NCI-H774 (cell line): ENCODE measurements around the gene RNF5.
A peak's percentile ranks its signal among the peaks of the same experiment; 100 is the strongest.
"Not testable (repeated sequence)": the region's sequence is repeated elsewhere in the genome, so short reads cannot be mapped to it uniquely, and the experiment has no call there.

Experiments used
- DNase-seq: peaks from one replicate; lab custom pipeline; 2025; lab: John Stamatoyannopoulos, UW

Gene RNF5

GRCh38 chr6:32189742-32190053 is 11.5 kb downstream of the RNF5 start:
- DNase-seq: no peak

DNA sequence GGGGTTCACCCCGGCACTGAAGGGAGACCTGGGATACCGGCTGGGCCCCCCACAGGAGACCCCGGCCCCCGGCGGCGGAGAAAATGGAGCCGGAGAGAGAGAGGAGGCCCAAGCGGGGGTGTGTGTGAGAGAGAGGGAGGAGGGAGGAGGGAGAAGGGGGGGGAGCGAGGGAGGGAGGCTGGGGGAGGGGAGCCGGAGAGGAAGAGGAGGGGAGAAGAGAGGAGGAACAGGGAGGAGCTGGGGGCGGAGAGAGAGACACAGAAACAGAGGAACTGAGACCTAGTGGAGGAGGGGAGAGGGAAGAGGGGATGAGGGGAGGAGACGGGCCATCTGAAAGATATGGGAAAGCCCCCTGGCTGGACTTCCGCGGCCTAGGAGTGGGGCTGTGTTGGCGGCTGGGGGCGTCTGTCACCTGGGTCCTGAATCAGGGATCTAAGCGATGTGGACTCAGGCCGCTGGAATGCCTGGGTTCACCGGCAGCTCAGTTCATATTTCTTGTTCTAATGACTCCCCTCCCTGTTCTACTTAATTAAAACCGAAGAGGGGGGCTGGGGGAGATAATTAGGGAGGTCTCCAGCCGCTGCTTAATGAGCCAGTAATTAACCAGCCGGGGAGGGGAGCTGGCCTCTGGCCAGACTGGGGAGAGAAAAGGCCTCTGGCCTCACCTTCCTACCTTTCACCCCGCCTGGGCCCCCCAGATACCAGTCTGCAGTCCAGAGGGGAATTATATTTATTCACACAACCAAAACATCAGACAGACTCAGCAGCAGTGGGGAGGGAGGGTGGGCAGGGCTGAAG is 12.0 kb downstream of the RNF5 start, which contains the start of gene PBX2:
TSS of gene PBX2 (minus strand) at position 149 of the 798 bp plus-strand sequence. CDS start 287 bp downstream, outside the sequence.
- DNase-seq: peak; percentile 45

- no peak for DNase-seq
These were observed 12.9 kb downstream of the RNF5 start for GRCh38 chr6:32190911-32191677.

DNA sequence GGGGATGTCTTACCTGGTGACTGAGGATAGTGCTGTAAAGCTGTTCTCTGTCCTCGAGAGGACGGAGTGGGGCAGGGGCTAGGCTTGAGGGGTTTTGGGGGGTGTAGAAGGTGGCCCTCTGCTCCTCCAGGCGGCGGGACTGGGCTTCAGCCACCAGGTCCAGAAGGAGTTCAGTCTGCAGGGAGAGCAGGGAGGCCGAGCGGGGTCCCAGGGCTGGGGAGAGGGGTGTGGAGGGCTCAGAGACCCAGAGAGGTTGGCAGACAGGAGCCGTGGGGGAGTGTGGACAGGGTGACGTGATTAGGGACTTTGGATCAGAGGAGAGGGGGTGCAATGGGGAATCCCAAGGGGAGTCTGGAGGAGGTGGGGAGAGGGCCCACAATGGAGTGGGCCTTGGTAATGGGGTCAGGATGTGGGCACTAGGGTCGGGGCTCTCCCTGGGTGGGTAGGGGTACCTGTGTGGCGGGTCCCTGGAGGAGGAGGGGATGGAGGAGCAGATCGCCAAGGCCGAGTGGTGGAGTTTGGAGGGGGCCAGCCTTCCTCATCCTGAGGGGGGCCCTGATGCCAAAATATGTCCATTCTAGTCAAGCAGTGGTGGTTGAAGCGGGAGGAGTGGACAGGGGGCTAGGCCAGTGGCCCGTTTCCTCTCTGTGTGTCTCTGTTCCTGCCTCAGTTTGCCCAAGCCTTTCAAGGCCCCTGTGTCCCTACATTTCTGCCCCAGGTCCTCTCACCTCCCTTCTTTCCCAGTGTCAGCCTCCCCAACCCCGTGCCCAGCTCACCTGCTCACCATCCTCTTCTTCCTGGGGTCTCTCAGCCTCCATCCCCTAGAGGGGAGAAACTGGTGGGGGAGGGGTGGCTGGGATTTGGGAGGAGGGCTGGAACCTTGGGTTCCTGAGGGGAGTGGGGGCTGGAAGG is 13.7 kb downstream of the RNF5 start:
- no peak for DNase-seq

GRCh38 chr6:32192608-32193039 is 14.4 kb downstream of the RNF5 start, which contains the start of gene GPSM3:
Gene GPSM3 (minus strand): TSS chr6:32192643. CDS start chr6:32192513, 130 bp downstream.
- no peak for DNase-seq

DNA sequence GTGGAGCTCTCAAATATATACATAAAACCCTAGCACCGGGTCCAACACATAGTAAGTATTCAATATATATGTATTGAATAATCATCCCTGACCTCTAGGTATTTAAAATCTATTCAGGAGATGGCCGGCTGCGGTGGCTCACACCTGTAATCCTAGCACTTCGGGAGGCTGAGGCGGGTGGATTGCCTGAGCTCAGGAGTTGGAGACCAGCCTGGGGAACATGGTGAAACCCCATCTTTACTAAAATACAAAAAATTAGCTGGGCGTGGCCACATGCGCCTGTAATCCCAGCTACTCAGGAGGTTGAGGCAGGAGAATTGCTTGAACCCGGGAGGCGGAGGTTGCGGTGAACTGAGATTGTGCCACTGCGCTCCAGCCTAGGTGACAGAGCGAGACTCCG is 14.9 kb downstream of the RNF5 start:
- not testable (repeated sequence) for DNase-seq

DNA sequence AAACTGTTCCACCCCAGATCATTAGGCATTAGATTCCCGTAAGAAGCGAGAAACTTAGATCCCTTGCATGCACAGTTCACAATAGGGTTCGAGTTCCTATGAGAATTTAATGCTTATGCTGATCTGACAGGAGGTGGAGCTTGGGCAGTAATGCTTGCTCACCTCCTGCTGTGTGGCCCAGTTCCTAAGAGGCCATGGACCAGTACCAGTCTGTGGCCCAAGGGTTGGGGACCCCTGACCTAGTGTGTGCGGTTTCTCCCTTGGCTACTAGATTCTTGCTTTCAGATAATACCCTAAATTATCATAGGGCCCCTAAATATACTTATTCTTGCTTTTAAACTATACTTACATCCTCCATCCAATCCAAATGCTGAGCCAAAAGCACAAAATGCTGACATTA is 16.2 kb downstream of the RNF5 start:
- DNase-seq: no peak

GRCh38 chr6:32194825-32195651 is 16.8 kb downstream of the RNF5 start:
- no peak for DNase-seq

DNA sequence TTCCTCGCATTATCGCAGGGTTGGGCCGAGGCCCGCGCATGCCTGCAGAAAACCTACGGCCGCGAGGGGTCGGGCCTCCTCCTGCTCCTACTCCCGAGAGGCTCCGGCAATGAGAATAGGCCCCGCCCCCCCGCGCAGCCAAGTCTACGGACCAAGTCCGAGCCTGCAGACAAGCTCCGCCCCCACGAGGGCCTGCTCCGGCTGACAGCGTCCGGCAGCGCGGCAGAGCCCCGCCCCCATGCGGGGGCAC is 17.4 kb downstream of the RNF5 start:
- DNase-seq: peak; percentile 99

GRCh38 chr6:32195902-32196681 is 17.9 kb downstream of the RNF5 start:
- DNase-seq: peak; percentile 81

- DNase-seq: no peak
These were observed 18.7 kb downstream of the RNF5 start for GRCh38 chr6:32196682-32197616.

- DNase-seq: no peak
These were observed 20.1 kb downstream of the RNF5 start for GRCh38 chr6:32198345-32198696.

GRCh38 chr6:32198866-32199265 is 20.7 kb downstream of the RNF5 start:
- no peak for DNase-seq

- no peak for DNase-seq
These were observed 22.7 kb downstream of the RNF5 start for GRCh38 chr6:32200711-32201475.

- DNase-seq: no peak
These were observed 24.0 kb downstream of the RNF5 start for GRCh38 chr6:32202186-32202585.

GRCh38 chr6:32203426-32204267 is 25.4 kb downstream of the RNF5 start:
- DNase-seq: no peak

DNA sequence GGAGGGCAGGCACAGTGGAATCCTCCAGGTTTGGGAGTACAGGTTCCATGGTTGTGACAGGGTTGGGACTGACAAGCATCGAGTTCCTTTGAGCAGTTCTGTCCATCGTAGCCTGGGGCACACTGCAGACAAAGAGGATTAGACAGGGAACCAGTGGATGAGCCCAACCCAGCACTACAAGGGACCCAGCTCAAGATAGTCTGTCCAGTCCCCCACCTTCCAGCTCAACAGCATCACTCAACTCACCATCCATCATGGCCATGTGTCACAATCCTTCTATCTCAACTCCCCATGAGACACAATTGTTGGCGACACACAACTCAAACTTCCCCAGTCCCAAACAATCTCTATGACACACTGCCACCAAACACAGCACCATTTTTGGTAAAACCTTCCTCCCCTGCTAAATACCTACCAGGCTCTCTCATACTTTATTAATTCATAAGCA is 26.1 kb downstream of the RNF5 start:
- no peak for DNase-seq

DNA sequence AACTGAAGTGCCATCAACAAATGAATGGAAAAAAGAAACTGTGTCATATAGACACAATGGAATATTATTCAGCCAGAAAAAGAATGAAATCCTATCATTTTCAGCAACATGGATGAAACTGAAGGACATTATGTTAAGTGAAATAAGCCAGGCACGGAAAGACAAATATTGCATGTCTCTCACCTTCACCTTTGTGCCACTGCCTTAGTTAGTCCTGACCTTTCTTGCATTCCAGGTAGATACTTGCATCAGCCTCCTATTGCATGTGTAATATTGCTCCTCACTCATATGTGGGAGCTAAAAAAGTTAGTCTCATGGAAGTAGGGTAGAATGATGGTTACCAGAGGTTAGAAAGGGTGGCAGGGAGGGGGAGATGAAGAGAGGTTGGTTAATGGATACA is 30.8 kb downstream of the RNF5 start:
- DNase-seq: no peak
